ENCODE results near the gene CDK10. TPM values are rescaled to one million over a fixed set of nuclear protein-coding genes. Genes with fewer than 3 reads are reported as not detected.
A peak's percentile ranks its signal among the peaks of the same experiment; 100 is the strongest.

CDK10 gene
- total and polyA plus RNA-seq, 9 of the 15 experiments (the other 6 are each of a cell fraction or from before 2014, with no cell fraction given), result 2.0 to 85.1 (median 40.1) TPM

DNA sequence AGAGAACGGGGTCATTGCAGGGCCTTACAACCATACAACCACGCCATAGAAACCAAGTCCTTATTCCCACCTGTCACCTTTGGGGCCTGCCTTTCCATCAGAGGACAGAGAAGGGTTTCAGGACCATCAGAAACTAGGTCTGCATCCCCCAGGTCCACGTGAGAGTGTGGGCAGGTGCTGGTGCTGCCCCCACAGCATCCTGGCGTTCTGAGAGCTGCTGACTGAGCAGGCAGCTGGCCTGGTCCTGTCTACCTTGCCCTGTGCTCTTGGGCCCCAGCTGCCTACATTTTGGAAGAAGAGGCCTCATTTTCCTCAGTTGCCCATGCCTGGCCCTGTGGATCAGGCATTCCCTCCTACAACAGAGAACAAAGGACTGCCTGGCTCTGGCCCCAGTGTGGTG is 56.5 kb downstream of the CDK10 start:
- CTCF ChIA-PET (ENCODE audit: low intra/inter-chr PET ratio), result no interaction called here
- Histone ChIP-seq H3K4me2 (ENCODE audit: insufficient read depth, low read length) (no peak overlapping the region), H3K79me2 (ENCODE audit: control insufficient read depth, insufficient read depth, low read length) (no peaks in the 10 kb centered on the region), H3K9ac (ENCODE audit: insufficient read depth in 1 of 2, low read depth in 2 of 2, low read length in 2 of 2) (no peak overlapping the region; a peak in 1 of 4 replicates), H3K9me3 (replicated peaks; ENCODE audit: control insufficient read depth, insufficient read depth, low read depth, low read length) (no peaks in the 10 kb centered on the region), H4K20me1 (replicated peaks; ENCODE audit: control insufficient read depth, insufficient read depth, low read length) (no peaks in the 10 kb centered on the region), H3K4me3 (no peak overlapping the region), H3K27me3 (ENCODE audit: control insufficient read depth in 2 of 2, insufficient read depth in 2 of 2, low read length in 2 of 2) (no peaks in the 10 kb centered on the region), H3K9me1 (ENCODE audit: control insufficient read depth, insufficient read depth, low read length) (no peaks in the 10 kb centered on the region), H3K4me1 (replicated peaks in 1 of 2; ENCODE audit: control insufficient read depth in 2 of 2, insufficient read depth in 2 of 2, low read length in 2 of 2) (0 out of 5 replicates have a peak, but pooled peaks cover 0 to 3% of the 10 kb centered on the region in 2 experiments), H3K36me3 (ENCODE audit: control insufficient read depth, insufficient read depth, low read length) (peaks cover 91% of the 10 kb centered on the region), H3K27ac (ENCODE audit: extremely low read depth, low read depth, low read length) (no peak overlapping the region), H2AFZ (ENCODE audit: low read depth, low read length) (no peak overlapping the region)
- FAIRE-seq (no peak), ATAC-seq (no peak; the same call in 2 of the 3 replicates), DNase-seq (ENCODE audit: extremely low read depth in 1 of 4, low spot score in 3 of 4) (no peak)
- no TSS peak for BruUV-seq (replicated peaks)
- in situ Hi-C loops (cut with MboI), result no loop called here
- POLR2A ChIA-PET, result interaction anchor here (0.5 to 2.8 kb wide), 6 partner anchors 9 to 197 kb away, joined by 3 to 9 read pairs (median 4); no protein-coding TSS in a partner anchor
- intact Hi-C loops (cut with micrococcal nuclease), result no loop called here
- 86% methylated on average over 4 of the region's 4 CpGs for WGBS (ENCODE audit: insufficient coverage, low coverage, missing lambda C conversion rate)
- no peak for TF ChIP-seq ZBED1 (IDR thresholded peaks at IDR 0.05)
- no peak for TF ChIP-seq ZNF589 (CRISPR knock-in tag; IDR thresholded peaks at IDR 0.05; ENCODE audit: low read depth)
- no peak for TF ChIP-seq NR2C1 (IDR thresholded peaks at IDR 0.05)
- TF ChIP-seq NR2C1 (tag; IDR thresholded peaks at IDR 0.05), result no peak
- no peak for TF ChIP-seq MAZ (CRISPR knock-in tag; conservative IDR thresholded peaks at IDR 0.05 in 1 of 2, IDR thresholded peaks at IDR 0.05 in 1 of 2)
- TF ChIP-seq, protein P1, sequence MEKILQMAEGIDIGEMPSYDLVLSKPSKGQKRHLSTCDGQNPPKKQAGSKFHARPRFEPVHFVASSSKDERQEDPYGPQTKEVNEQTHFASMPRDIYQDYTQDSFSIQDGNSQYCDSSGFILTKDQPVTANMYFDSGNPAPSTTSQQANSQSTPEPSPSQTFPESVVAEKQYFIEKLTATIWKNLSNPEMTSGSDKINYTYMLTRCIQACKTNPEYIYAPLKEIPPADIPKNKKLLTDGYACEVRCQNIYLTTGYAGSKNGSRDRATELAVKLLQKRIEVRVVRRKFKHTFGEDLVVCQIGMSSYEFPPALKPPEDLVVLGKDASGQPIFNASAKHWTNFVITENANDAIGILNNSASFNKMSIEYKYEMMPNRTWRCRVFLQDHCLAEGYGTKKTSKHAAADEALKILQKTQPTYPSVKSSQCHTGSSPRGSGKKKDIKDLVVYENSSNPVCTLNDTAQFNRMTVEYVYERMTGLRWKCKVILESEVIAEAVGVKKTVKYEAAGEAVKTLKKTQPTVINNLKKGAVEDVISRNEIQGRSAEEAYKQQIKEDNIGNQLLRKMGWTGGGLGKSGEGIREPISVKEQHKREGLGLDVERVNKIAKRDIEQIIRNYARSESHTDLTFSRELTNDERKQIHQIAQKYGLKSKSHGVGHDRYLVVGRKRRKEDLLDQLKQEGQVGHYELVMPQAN (IDR thresholded peaks at IDR 0.05; ENCODE audit: borderline replicate concordance), result no peak
- TF ChIP-seq, protein P2, sequence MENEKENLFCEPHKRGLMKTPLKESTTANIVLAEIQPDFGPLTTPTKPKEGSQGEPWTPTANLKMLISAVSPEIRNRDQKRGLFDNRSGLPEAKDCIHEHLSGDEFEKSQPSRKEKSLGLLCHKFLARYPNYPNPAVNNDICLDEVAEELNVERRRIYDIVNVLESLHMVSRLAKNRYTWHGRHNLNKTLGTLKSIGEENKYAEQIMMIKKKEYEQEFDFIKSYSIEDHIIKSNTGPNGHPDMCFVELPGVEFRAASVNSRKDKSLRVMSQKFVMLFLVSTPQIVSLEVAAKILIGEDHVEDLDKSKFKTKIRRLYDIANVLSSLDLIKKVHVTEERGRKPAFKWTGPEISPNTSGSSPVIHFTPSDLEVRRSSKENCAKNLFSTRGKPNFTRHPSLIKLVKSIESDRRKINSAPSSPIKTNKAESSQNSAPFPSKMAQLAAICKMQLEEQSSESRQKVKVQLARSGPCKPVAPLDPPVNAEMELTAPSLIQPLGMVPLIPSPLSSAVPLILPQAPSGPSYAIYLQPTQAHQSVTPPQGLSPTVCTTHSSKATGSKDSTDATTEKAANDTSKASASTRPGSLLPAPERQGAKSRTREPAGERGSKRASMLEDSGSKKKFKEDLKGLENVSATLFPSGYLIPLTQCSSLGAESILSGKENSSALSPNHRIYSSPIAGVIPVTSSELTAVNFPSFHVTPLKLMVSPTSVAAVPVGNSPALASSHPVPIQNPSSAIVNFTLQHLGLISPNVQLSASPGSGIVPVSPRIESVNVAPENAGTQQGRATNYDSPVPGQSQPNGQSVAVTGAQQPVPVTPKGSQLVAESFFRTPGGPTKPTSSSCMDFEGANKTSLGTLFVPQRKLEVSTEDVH (IDR thresholded peaks at IDR 0.05; ENCODE audit: low read depth, partially characterized antibody), result no peak
- no peak for TF ChIP-seq HIVEP1 (CRISPR knock-in tag; IDR thresholded peaks at IDR 0.05)
- no peak for TF ChIP-seq ZFP1 (CRISPR knock-in tag; IDR thresholded peaks at IDR 0.05)
- TF ChIP-seq ELF2 (CRISPR knock-in tag; IDR thresholded peaks at IDR 0.05), result no peak
- peak; percentile 27; the same call in 1 of the 2 replicates for TF ChIP-seq POLR2AphosphoS5 (IDR thresholded peaks at IDR 0.05; ENCODE audit: control insufficient read depth, insufficient read depth, low read depth, low read length)
- TF ChIP-seq HDAC6 (IDR thresholded peaks at IDR 0.05; ENCODE audit: low read depth, low read length), result no peak
- TF ChIP-seq CBX3 (IDR thresholded peaks at IDR 0.05; ENCODE audit: borderline replicate concordance in 1 of 2, low read length in 2 of 2), result no peak
- 0 out of 2 replicates have a peak, but pooled peaks have one; percentile 58 for TF ChIP-seq POLR2A (conservative IDR thresholded peaks at IDR 0.05)
- TF ChIP-seq, protein P3, sequence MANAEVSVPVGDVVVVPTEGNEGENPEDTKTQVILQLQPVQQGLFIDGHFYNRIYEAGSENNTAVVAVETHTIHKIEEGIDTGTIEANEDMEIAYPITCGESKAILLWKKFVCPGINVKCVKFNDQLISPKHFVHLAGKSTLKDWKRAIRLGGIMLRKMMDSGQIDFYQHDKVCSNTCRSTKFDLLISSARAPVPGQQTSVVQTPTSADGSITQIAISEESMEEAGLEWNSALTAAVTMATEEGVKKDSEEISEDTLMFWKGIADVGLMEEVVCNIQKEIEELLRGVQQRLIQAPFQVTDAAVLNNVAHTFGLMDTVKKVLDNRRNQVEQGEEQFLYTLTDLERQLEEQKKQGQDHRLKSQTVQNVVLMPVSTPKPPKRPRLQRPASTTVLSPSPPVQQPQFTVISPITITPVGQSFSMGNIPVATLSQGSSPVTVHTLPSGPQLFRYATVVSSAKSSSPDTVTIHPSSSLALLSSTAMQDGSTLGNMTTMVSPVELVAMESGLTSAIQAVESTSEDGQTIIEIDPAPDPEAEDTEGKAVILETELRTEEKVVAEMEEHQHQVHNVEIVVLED (CRISPR knock-in tag; IDR thresholded peaks at IDR 0.05), result no peak
